Endothelial cell of umbilical vein (primary cell): ENCODE measurements around the gene PDXDC1.
"Not testable (repeated sequence)": the region's sequence is repeated elsewhere in the genome, so short reads cannot be mapped to it uniquely, and the experiment has no call there.

Source experiments
- FOS ChIP-seq: IDR thresholded peaks from 2 replicates; pipeline ENCODE4 v1.6.1; 2011; ENCODE audit warnings: mild to moderate bottlenecking, low read length, moderate library complexity, borderline replicate concordance; ENCODE audit not compliant: insufficient read depth
- POLR2AphosphoS5 ChIP-seq: IDR thresholded peaks from 2 replicates; pipeline ENCODE4 v1.6.1; 2012; ENCODE audit warnings: low read depth, mild to moderate bottlenecking, control low read depth, low read length, moderate library complexity; ENCODE audit not compliant: insufficient read depth
- TF ChIP-seq, protein P1 (sequence below), 2 donors: IDR thresholded peaks; 1 replicate in 1 of 2; 2 replicates in 1 of 2; pipeline ENCODE4 v1.5.1; 2011; ENCODE audit warnings: low read length in 2 of 2, mild to moderate bottlenecking in 2 of 2, moderate library complexity in 2 of 2, control low read depth in 1 of 2, inconsistent platforms in 1 of 2, low read depth in 1 of 2; ENCODE audit not compliant: insufficient read depth in 1 of 2; ENCODE audit errors: extremely low read depth in 1 of 2

- TF ChIP-seq, protein P1, sequence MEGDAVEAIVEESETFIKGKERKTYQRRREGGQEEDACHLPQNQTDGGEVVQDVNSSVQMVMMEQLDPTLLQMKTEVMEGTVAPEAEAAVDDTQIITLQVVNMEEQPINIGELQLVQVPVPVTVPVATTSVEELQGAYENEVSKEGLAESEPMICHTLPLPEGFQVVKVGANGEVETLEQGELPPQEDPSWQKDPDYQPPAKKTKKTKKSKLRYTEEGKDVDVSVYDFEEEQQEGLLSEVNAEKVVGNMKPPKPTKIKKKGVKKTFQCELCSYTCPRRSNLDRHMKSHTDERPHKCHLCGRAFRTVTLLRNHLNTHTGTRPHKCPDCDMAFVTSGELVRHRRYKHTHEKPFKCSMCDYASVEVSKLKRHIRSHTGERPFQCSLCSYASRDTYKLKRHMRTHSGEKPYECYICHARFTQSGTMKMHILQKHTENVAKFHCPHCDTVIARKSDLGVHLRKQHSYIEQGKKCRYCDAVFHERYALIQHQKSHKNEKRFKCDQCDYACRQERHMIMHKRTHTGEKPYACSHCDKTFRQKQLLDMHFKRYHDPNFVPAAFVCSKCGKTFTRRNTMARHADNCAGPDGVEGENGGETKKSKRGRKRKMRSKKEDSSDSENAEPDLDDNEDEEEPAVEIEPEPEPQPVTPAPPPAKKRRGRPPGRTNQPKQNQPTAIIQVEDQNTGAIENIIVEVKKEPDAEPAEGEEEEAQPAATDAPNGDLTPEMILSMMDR (IDR thresholded peaks at IDR 0.05; ENCODE audit: extremely low read depth in 1 of 2, insufficient read depth in 1 of 2, low read depth in 1 of 2, low read length in 2 of 2): not testable (repeated sequence)
- not testable (repeated sequence) for TF ChIP-seq POLR2AphosphoS5, FOS
Measured at GRCh38 chr16:14993277-14994151, 18.7 kb downstream of the PDXDC1 start.
